Hepatocyte (in vitro differentiated cells): ENCODE results near the gene SLIT1.

Experiments used
- CTCF ChIP-seq: fragments of 200-600 bp; sonication (generic); IDR thresholded peaks from 2 replicates; pipeline ENCODE4 v1.5.1; 2016; ENCODE audit warnings: antibody characterized with exemption, mild to moderate bottlenecking; ENCODE audit not compliant: poor library complexity
- EZH2phosphoT487 ChIP-seq: fragments of 200-600 bp; sonication (generic); IDR thresholded peaks from one replicate; pipeline ENCODE4 v1.6.1; 2018; ENCODE audit warnings: antibody characterized with exemption, mild to moderate bottlenecking, low read depth, moderate library complexity; ENCODE audit not compliant: unreplicated experiment, severe bottlenecking

GRCh38 chr10:97062456-97062855, 123.3 kb downstream of the SLIT1 start:
- TF ChIP-seq EZH2phosphoT487 (no peak), CTCF (no peak)
